GM12892 (cell line): ENCODE measurements around the gene SOST.

Experiments
- POLR2A ChIP-seq: IDR thresholded peaks from 2 replicates; pipeline ENCODE4 v1.6.1; 2011; ENCODE audit warnings: low read depth, low read length, control low read depth
- TAF1 ChIP-seq: IDR thresholded peaks from 2 replicates; pipeline ENCODE4 v1.6.1; 2011; ENCODE audit warnings: low read depth, mild to moderate bottlenecking, control low read depth, low read length, borderline replicate concordance

DNA sequence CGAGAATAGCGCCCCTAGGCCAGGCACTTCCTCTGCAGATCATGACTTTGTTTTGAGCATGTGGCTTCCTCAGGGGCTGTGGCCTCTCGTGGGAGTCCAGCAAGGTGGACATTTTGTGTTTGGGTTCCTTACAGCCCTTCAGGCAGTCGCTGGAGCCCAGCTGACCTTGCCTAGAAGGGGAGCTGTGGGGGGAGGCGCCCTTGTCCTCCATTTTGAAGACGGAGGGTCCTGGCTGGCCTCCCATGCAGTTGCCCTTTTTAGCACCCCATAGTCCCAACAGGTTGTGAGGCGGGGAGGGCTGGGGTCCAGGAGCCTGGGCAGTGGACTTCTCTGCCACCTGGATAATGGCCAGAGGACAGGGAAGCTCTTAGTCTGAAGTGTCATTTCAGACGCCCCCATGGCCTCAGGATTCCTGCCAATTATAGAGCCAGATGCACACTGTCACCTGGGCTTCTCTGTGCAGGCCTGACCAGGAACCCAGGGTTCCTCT is 1.4 kb downstream of the SOST start:
- TF ChIP-seq POLR2A: no peak
- TF ChIP-seq TAF1: no peak
